GM21576 (cell line): ENCODE data around the gene ARHGDIG.
"Not testable (repeated sequence)": the region's sequence is repeated elsewhere in the genome, so short reads cannot be mapped to it uniquely, and the experiment has no call there.

Experiments
- ATAC-seq: cut with Tn5 transposase; IDR thresholded peaks from one replicate; pipeline ENCODE4 v1.9.1; 2021; ENCODE audit warnings: mild to moderate bottlenecking, moderate library complexity; ENCODE audit not compliant: unreplicated experiment

The ARHGDIG gene

DNA sequence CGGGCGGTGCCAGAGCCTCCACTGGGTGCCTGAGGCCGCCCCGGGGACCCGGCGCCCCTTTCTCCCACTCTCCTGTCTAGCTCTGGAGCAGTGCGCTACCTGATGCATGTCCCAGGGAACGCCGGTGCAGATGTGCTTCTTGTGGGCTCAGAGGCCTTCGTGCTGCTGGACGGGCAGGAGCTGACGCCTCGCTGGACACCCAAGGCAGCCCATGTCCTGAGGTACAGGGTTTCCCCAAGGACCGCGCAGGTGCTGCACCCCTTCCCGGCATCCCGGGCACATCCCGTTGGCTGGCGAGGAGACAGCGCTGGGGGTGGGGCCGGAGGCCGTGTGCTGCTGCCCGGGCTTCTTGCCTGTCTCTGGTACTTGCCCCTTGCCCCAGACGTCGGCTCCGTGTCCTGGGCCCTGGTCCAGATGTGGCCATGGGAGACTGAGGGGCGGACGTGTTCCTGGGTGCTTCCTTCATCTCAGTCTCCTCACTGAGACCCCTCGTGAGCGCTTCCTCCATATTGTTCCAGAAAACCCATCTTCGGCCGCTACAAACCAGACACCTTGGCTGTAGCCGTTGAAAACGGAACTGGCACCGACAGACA lies 17.1 kb upstream of the ARHGDIG start:
- no peak for ATAC-seq

DNA sequence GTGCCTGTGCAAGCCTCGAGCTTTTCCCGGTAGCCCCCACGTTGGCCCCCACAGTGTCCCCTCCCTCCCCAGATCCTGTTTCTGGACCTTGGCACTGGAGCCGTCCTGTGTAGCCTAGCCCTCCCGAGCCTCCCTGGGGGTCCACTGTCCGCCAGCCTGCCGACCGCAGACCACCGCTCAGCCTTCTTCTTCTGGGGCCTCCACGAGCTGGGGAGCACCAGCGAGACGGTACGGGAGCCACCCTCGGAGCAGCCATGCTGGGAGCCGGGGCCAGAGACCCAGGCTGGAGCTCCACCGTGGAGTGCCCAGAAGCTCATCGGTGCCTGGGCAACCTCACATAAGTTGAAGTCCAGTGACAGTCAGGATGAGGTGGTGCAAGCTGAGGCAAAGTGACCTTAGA lies 16.4 kb upstream of the ARHGDIG start:
- no peak for ATAC-seq

DNA sequence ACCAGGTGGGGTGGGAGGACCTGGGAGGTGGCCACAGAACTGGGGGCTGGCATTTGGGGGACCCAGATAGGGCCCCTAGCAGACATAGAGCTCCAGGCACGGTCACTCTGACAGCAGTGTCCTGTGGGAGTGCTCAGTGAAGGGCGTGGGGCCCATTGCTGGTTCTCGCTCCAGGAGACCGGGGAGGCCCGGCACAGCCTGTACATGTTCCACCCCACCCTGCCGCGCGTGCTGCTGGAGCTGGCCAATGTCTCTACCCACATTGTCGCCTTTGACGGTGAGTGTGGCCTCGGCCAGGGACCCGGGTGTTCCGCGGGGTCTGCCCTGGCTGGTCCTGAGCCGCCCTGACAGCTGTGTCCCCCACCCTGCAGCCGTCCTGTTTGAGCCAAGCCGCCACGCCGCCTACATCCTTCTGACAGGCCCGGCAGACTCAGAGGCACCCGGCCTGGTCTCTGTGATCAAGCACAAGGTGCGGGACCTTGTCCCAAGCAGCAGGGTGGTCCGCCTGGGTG lies 15.9 kb upstream of the ARHGDIG start:
- ATAC-seq, result no peak

DNA sequence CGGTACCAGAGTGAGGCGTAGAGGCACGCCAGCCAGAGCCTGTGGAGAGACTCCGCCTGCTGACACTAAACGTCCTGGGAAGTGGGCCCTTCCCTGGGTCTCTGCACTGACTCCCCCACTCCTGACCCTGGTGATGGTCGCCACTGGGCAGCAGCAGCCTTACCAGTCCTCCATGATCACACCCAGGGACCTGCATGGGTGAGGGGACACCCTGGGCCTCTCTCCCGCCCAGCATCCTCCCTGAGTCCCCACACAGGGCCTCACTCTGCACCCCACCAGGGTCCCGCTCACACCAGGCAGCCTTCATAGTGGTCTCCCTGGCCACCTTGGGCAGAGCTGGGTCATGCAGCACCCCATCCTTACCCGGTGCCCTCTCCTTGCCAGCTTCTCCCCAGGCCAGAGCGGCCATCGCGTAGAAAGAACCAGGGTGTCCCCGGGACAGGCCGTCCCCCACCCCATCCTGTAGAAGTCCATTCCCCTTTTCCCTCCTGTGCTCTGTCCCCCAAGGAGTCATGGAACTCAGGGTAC lies 15.3 kb upstream of the ARHGDIG start:
- ATAC-seq, result no peak

DNA sequence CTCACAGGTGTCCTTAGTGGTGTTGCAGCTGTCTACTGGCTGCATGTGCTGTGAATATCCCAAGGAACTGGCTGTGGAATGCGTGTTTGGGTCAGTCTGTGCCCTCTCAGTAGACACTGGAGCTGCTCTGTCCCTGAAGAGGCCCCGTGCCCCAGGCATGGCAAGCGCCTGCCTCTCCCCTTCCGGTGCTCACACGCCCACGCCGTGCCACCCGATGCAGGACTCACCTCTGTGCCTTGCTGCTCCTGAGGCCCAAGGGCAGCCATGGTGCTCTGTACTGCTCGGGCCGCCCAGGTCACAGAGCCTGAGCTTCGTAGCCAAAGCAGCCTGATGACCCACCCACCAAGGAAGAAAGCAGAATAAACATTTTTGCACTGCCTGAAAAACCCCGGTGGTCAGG lies 14.7 kb upstream of the ARHGDIG start:
- ATAC-seq, result no peak

DNA sequence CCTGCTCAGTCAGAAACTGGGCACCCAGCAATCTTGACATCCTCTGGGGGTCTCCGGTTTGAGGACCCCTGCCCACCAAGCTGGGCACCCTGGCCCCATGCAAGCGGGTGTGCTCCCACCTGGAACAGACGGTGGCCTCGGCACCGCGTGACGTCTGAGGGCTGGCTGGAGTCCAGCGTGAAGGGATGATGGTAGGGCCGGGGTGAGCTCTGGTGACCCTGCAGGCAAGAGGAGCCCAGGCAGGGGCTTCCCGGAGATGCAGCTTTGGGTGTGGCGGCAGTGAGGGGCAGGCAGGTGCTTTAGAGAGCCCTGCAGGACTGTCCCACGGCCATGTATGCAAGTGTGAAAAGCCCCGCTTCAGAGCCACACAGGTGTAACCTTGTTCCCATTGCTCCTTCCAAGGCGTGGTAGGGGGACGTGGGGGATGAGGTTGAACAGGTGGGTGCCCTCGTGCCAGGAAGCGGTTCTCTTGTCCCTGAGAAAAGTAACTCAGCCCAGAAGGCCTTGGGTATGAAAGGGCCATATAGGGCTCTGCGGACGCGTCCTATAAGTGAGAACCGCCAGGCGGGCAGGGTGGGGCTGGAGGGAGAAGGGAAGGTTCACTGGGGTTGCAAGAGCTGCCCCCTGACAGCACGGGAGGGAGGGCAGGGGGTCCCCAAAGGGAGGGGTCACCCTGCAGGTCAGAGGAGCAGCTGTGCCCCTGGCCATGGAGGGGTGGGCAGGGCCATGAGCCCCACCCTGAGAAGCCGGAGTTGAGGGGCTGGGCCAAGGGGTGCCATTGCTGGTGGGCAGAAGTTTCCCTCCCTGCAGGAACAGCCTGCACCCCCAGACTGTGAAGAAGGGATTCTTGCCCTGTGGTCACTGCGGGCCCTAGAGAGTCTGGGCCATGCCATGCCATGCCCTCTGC lies 13.9 kb upstream of the ARHGDIG start:
- no peak for ATAC-seq

DNA sequence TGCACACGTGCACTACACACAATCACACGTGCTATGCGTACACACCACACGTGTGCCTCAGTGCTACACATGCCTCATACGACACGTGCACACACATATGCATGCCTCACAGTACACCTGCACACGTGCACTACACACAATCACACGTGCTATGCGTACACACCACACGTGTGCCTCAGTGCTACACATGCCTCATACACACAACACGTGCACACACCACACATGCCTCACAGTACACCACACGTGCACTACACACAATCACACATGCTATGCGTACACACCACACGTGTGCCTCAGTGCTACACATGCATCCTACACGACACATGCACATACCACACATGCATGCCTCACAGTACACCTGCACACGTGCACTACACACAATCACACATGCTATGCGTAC lies 12.8 kb upstream of the ARHGDIG start:
- ATAC-seq, result not testable (repeated sequence)

DNA sequence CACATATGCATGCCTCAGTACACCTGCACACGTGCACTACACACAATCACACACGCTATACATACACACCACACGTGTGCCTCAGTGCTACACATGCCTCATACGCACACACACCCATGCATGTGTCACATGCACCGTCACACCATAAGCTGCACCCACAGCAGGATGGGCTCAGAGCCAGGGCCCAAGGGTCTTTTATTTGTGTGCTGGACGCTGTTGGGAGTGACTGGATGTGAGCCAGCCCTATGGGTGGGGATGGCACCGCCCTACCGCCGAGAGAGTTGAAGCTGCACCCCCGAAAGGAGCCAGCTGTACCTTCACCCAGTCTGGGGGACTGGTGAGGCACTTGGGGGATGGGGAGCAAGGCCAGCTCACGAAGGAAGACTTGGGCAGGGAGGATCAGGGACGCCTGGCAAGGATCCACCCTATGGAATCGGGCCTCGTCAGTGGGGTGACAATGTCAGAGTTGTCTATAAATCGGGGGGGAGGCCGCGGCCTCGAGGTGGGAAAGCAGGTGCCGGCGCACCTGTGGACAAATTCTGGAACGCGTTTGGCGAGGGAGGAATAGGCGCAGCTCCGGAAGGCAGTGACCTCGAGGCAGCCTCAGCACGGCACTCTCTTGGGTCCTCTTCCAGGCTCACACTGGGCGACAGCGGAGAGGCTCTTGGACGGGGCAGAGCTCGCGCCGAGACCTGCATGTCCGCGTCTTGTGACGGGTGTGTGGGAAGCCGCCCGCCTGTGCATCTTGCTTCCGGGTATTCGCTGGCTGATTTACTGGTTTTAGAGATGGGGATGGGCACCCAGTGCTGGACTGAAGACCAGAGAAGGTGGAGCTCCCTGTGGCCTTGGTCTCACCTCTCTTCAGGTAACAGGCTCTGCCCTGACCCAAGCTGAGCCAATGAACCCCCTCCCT lies 12.0 kb upstream of the ARHGDIG start:
- ATAC-seq, result no peak

DNA sequence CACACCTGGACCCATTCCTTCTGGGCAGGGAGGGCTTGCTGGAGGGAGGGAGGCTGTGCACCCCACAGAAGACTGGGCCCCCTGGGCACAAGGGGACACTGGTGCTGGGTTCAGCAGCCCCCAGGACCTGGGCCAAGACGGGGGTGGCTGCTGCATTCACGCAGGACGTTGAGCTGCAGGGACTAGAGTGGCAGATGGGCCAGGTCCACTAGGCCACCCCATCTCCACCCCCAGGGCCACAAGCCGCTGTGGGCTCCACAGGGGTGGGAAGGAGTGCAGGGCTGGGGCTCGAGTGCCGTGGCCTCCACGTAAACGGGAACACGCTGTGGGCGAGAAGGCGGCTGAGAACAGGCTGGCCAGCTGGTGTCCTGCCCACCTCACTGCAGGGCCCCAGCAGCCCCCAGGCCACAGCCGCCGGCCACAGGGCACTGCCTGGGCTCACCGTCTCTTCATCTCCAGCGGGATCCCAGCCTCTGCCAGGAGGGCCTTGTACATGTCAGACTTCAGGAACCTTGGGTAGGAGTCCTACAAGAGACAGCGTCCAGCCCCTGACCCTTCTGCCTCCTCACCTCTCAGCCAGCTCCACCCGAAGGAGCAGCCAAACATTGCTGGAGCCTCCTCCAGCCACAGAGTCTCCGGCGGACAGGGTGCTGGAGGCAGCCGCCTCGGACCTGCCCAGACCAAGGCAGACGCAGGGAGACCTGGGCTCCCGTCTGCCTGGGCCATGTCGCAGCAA lies 11.2 kb upstream of the ARHGDIG start:
- ATAC-seq, result no peak

DNA sequence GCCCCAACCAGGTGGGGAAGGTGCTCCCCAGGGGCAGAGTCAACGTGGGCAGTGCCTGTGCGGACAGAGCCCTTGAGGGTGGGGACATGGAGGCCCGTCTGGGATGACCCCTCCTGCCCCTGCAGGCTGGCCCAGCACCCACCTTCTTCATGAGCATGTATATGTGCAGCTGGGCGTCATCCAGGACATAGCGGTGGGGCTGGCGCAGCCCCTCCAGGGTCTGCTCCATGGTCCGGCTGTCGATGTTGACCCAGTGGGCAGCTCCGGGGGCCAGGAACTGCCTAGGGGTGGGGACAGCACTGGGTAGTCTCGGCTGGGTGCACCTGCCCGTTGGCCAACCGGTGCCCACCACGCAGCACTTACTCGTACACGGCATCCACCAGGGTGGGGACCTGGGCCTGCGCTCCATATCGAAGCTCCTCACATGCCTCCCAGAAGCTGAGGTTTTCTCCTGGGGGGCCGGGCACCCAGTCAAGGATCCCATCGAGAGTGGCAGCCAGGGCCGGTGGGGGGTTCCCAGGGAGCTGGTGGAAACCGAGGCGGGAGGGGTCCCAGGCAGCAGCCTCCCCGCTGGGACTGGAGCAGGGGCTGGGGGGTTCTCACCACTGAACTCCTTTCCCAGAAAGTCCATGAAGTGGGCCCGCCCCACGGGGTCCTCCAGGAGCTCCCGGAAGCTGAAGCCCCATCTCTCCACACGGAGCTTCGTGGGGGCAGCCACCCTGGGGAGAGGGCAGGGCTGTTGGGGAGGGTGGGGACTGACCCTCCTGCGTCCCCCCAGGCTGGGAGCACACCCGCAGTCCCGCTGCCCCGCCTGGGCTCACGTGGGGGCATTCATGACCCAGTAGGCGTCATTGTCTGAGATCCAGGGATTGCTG lies 9.8 kb upstream of the ARHGDIG start:
- ATAC-seq, result no peak

DNA sequence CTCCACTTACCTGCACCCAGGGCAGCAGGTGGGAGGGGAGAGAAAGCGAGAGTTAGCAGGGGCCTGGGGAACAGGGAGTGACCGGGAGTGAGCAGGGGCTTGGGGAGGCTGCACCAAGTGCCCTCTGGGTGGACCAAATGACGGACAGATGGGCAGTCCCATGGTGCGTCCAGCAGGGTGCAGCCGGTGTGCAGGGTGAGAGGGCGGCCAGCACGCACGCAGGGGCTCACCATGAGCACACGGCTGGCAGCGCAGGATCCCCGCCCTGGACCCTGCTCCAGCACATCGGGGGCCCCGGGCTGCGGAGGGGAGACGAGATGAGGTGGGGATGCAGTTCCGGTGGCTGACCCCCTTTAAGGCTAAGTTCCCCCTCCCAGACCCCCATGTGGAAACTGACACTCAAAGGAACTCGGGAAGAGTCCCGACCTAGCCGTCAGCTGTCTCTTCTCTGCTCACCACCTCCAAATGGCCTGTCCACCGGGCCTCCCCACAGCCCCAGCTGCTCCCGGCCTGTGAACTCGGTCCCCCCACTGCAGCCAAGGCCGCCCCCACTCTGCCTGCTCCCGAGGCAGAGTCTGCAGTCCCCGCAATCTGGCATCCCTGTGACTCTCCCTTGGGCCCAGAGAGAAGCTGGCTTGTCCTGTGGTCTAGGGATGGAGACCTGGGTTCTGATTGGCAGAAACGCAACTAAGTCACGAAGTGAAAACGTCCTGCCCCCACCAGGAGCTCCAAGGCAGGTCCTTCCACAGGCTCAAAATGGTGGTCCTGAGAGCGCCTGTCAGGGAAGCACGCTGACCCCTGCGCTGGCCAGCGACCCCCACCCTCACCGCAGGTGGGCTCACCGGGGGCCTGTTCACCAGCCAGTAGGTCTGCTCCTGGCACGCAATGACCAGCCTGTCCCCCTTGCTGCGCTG lies 7.5 kb upstream of the ARHGDIG start:
- ATAC-seq, result no peak

DNA sequence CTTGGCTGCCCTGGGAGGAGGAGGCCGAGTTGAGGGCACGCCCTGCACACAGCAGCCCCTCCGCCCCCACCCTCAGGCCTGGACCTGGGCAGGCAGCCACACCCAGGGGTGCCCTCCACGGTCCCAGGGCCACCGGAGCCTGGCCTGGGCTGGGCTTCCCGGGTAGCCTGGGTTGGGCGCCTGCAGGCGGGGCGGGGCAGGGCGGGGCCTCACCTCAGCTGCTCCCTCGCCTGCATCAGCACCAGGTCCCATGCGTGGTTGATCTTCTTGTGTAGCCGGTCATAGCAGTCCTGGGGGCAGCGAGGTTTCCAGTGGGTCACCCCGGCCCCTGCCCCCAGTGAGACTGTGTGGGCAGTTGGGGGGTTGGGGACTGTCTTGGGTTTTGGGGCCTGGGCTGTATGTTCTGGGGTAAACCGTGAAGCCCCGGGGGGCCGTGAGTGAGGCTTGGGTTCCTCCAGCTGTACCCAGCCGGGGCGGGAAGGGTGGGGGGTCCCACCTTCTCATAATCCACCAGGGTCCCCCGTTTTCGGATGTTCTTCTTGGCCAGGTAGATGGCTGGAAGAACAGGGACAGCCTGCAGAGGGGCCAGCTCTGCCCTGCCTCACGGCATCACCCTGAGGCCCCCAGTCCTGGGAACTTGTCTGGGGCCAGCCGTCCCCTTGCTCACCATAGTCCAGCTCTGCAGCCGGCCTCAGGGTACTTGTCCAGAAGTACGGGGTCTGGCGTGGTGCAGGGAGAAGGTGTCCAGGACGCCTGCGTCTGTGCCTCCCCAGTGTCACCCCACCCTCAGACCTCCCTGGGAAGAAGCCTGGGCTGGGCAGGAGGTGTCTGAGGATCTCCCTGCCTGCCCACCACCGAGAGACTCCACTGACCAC lies 6.6 kb upstream of the ARHGDIG start:
- no peak for ATAC-seq

DNA sequence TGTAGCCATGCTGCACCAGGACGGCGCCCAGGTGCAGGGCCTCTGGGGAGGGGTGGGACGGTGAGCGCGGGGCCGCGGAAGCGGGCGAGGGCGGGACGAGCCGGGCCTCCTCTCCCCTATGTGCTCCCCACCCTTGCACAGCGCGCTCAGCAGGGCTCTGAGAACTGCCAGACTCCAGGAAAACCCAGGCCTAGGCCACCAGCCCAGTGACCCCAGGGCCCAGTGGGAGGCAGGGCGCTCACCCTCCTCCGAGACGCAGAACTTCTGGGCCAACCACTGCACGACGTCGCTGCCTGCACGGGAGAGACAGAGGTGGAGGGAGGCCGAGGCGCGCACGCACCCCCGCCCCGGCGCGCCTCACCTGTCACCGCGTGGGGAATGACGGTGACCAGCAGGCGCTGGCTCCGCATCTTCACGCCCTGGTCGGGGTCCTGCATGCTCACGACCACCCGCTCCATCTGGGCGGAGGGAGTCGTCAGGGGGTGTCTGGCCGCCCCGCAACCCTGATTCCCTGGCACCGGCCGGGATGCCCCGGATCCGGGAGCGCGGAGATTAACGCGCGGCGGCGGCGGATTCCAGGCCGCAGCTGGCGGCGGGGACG lies 5.2 kb upstream of the ARHGDIG start:
- ATAC-seq, result no peak

DNA sequence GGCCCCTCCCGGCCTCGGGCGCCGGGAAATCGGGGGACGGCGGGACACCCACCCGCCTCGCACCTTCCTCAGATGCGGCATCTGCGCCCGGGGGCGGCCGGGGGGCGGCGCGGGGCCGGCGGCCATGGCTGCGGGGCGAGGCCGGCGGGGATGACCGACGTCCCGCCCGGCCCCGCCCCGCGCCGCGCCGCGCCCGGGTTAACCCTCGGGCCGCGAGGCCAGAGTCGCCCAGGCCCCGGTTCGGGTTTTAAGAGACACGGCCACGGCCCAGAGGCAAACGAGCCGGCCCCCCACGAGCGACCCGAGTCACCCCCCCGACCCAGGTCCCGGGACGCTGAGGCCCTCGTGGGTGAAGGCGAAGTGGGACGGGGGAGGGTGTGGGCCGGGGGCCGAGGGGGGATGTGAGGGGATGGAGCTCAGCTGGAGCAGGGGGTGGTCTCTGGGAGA lies 4.6 kb upstream of the ARHGDIG start, which contains the start of gene RGS11:
RGS11 (minus strand) TSS at position 159 of the 447 bp plus-strand sequence; CDS start at position 126, 33 bp downstream.
- ATAC-seq, result no peak

DNA sequence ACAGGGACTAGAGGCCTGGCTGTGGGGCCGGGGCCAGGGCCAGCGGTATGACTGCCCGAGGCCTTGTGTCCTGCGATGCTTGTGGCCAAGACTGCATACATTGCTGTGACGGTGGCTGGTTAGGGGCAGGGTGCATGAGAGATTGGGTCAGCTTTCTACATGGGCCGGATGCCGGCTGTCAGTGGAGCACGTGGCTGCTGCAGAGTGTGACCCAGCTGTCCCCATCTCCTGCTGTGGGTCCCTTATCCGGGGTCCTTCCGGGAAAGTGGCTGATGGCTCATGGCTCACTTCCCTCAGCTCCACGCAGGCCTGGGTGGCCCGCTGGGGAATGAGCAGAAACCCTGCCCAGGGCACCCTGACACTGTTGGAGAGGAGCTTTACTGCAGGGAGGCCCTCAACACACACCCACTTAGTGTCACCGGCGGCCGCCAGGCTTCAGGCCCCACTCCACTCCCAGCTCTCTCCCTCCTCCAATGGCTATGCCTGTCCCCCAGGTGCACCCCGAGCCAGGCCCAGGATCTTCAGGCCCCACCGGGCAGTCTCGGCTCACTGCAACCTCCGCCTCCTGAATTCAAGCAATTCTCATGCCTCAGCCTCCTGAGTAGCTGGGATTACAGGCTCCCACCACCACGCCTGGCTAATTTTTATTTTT lies 3.8 kb upstream of the ARHGDIG start:
- ATAC-seq, result no peak

DNA sequence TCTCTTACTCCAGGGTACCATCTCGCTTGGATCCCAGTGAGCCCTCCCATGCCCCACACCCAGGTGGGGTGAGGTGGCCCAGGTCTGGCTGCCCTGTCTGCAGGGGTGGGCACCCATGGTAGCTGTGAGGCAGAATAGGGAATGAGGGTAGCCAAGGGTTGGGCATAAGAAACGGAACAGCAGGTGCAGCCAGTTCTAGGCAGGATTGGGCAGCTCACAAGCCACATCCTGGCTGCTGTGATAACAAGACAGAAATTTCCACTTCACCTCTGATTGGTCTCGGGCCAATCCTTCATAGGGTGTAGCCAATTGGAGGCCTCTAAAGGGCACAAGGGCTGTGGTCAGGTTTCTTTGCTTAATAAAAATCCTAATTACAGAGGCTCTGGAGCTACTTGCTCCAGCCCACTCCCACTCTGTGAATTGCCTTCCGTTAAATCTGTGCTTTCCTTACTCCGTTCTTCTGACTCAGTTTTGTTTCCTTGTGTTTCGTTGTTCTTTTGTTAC lies 1.5 kb upstream of the ARHGDIG start:
- no peak for ATAC-seq
